IPS DF 6.9 (cell line): ENCODE data around the gene PARP12.

ENCODE experiments used
- DNase-seq: peaks from one replicate; pipeline ENCODE4 v3.0.0-alpha.2; 2013; ENCODE audit warnings: low read depth, low spot score
- H3K27ac ChIP-seq: one replicate; pipeline ENCODE4 v1.5.1; 2013; ENCODE audit warnings: low read length, control low read depth
- H3K27me3 ChIP-seq: 2 replicates; pipeline ENCODE4 v1.6.1; 2013; ENCODE audit warnings: mild to moderate bottlenecking, low read length; ENCODE audit not compliant: control insufficient read depth, insufficient read depth
- H3K36me3 ChIP-seq: 2 replicates; pipeline ENCODE4 v1.6.1; 2013; ENCODE audit warnings: low read length; ENCODE audit not compliant: control insufficient read depth, insufficient read depth
- H3K4me1 ChIP-seq: 2 replicates; pipeline ENCODE4 v1.6.1; 2013; ENCODE audit warnings: low read length; ENCODE audit not compliant: control insufficient read depth, insufficient read depth
- H3K4me3 ChIP-seq: 2 replicates; pipeline ENCODE4 v1.5.1; 2013; ENCODE audit warnings: mild to moderate bottlenecking, low read length
- H3K9me3 ChIP-seq: 2 replicates; pipeline ENCODE4 v1.6.1; 2013; ENCODE audit warnings: low read length, inconsistent platforms; ENCODE audit not compliant: control insufficient read depth, insufficient read depth
- WGBS: extraction: QIAGEN DNeasy Blood & Tissue Kit; methylation state at CpG from one replicate; pipeline ENCODE4 v1.1.7; 2013; ENCODE audit warnings: mixed read lengths, missing lambda C conversion rate; ENCODE audit not compliant: insufficient read length, insufficient coverage; 5-methylcytosine and 5-hydroxymethylcytosine counted together

PARP12 gene

DNA sequence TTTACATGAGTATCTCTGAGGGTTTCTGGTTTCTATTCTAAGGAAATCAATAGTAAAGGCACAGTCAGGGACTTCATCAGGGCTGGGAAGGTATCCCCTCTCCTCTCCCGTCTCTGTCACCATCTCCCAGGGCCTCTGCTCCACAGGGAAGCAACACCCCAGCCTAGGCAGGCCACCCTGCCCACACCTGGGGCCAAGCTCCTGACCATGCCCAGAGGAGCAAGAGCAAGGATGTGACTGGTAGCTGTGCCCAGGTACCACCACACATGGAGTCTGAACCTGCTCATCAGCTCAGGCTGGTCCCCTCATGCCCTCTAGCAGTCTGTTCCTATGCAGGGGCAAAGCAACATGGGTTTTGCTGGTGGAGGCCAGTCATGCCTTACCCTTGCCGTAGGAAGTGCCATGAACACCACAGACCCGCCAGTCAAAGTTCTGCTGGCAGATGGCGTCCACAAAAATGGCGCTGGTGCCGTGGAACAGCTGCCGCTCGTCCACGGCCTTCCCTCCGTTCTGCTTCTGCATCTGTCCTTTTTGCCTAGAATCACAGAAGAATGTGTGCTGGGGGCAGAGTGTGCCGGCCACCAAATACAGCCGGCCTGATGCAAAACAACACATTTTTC is 36.8 kb downstream of the PARP12 start:
- no peaks in the 10 kb centered on the region for H3K4me1 ChIP-seq
- no peaks in the 10 kb centered on the region for H3K36me3 ChIP-seq
- no peak for DNase-seq
- no CpG with 5 or more reads among the region's 12 CpGs for WGBS
- H3K4me3 ChIP-seq = no peak overlapping the region
- H3K27me3 ChIP-seq = no peaks in the 10 kb centered on the region
- no peak overlapping the region for H3K27ac ChIP-seq
- H3K9me3 ChIP-seq = no peaks in the 10 kb centered on the region

- no CpG with 5 or more reads among the region's 4 CpGs for WGBS
- DNase-seq = no peak
Observed at GRCh38 chr7:140025241-140025640, 37.5 kb downstream of the PARP12 start.

DNA sequence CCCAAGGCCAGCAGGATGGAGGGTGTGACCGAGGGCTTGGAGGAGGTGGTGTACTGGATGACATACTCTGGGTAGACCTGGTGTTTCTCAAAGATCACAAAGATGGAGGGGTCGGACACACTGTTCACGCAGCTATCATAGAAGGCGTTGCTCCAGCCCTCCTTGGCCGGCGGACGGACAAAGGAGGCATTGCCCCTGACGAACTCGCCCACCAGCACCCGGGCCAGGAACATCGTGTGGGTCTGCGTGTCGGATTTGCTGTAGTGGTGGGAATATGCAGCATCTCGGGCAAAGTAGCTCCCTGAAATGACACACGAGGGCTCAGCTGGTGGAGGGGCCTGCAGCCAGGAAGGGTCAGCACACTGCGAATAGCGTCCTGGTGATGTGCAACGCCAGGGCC is 38.2 kb downstream of the PARP12 start:
- Histone ChIP-seq H3K27me3 (no peaks in the 10 kb centered on the region), H3K36me3 (no peaks in the 10 kb centered on the region), H3K27ac (no peak overlapping the region), H3K9me3 (no peaks in the 10 kb centered on the region), H3K4me3 (no peak overlapping the region), H3K4me1 (no peaks in the 10 kb centered on the region)
- DNase-seq = no peak
- WGBS = no CpG with 5 or more reads among the region's 18 CpGs

More at GRCh38 chr7:140025241-140025640, 37.5 kb downstream of the PARP12 start:
- Histone ChIP-seq H3K36me3 (no peaks in the 10 kb centered on the region), H3K4me1 (no peaks in the 10 kb centered on the region), H3K9me3 (no peaks in the 10 kb centered on the region), H3K4me3 (no peak overlapping the region), H3K27me3 (no peaks in the 10 kb centered on the region), H3K27ac (no peak overlapping the region)

DNA sequence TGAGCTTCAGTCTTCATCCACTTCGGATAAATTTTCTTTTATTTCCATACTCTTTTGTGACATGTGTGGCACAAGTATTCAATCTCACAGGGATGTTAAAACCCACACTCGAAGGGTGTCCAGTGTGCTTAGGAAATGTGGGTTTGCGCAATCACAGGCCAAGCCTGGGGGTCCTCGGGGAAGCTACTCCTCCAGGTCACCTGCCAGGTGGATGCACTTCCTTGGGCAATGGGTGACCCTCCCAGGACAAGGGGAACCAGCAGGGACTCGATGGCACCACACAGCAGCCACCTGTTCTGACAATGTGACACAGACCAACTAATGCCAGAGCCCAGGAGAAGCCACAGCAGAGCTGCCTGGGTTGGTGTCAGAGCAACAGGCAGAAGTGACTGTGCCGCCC is 39.0 kb downstream of the PARP12 start:
- no peaks in the 10 kb centered on the region for H3K9me3 ChIP-seq

GRCh38 chr7:140022582-140023211 is 40.1 kb downstream of the PARP12 start:
- no CpG with 5 or more reads among the region's 7 CpGs for WGBS

More for the DNA sequence above, 39.0 kb downstream of the PARP12 start:
- no CpG with 5 or more reads among the region's 6 CpGs for WGBS
- Histone ChIP-seq H3K27ac (no peak overlapping the region), H3K27me3 (no peaks in the 10 kb centered on the region), H3K4me3 (no peak overlapping the region), H3K4me1 (no peaks in the 10 kb centered on the region), H3K36me3 (no peaks in the 10 kb centered on the region)
- DNase-seq = no peak

GRCh38 chr7:140021603-140022002 is 41.1 kb downstream of the PARP12 start:
- no peak overlapping the region for H3K27ac ChIP-seq
- no peak overlapping the region for H3K4me3 ChIP-seq
- no peaks in the 10 kb centered on the region for H3K36me3 ChIP-seq
- no peaks in the 10 kb centered on the region for H3K27me3 ChIP-seq
- no peaks in the 10 kb centered on the region for H3K4me1 ChIP-seq
- WGBS = no CpG with 5 or more reads among the region's 8 CpGs
- H3K9me3 ChIP-seq = no peaks in the 10 kb centered on the region
- DNase-seq = no peak

More at GRCh38 chr7:140022582-140023211, 40.1 kb downstream of the PARP12 start:
- DNase-seq = no peak
- Histone ChIP-seq H3K9me3 (no peaks in the 10 kb centered on the region), H3K27ac (no peak overlapping the region), H3K4me3 (no peak overlapping the region), H3K4me1 (no peaks in the 10 kb centered on the region), H3K36me3 (no peaks in the 10 kb centered on the region), H3K27me3 (no peaks in the 10 kb centered on the region)

GRCh38 chr7:140019606-140020005 is 43.1 kb downstream of the PARP12 start:
- DNase-seq = no peak
- Histone ChIP-seq H3K27ac (no peak overlapping the region), H3K9me3 (no peaks in the 10 kb centered on the region), H3K4me3 (no peak overlapping the region), H3K36me3 (no peaks in the 10 kb centered on the region), H3K4me1 (no peaks in the 10 kb centered on the region), H3K27me3 (no peaks in the 10 kb centered on the region)
- no CpG with 5 or more reads among the region's 3 CpGs for WGBS

GRCh38 chr7:140019172-140019571 is 43.6 kb downstream of the PARP12 start:
- Histone ChIP-seq H3K27ac (no peak overlapping the region), H3K4me3 (no peak overlapping the region), H3K9me3 (no peaks in the 10 kb centered on the region), H3K36me3 (no peaks in the 10 kb centered on the region), H3K4me1 (no peaks in the 10 kb centered on the region), H3K27me3 (no peaks in the 10 kb centered on the region)
- DNase-seq = no peak
- no CpG with 5 or more reads among the region's 11 CpGs for WGBS

DNA sequence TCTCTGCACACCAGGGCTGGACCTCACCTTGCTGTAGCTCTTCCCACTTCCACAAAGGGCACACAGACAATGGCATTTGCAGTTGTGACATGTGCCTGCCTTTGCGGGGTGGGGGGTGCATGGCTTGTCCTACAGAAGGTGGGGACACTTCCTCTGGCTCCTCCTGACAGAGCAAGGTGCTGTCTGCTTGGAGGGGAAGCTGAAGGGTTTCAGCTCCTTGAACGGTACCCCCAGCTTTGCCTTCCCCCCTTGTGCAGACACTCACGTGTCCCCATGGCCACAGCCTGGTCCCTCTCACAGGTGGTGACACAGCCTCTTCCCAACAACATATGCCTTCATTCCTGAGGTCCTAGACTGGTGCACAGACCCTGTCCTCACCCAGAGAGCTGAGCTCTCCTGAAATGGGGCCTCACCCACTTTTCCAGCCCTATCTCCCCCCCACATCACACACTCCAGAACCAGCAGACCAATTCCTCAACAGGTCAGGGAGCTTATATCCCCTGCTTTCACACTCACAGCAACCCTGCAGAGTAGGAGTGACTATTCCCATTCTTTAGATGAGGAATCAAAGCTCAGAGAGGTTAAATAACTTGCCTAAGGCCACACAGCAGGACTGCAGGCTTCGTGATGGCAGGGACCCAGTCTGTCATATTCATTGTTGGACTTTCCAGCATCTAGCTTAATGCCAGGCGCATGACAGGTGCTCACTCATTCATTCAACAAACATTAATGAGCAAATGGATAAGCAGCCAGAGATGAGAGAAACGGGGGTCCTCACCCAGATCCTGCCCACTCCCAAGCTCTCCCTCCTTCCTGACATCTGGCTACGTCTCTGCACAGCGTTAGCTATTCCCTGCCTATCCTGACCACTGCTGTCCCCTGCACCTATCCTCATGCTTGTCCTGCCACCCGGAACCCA is 44.4 kb downstream of the PARP12 start:
- H3K4me1 ChIP-seq = no peaks in the 10 kb centered on the region
- no peak overlapping the region for H3K27ac ChIP-seq
- no peaks in the 10 kb centered on the region for H3K9me3 ChIP-seq
- no peak for DNase-seq
- no CpG with 5 or more reads among the region's 9 CpGs for WGBS
- no peaks in the 10 kb centered on the region for H3K36me3 ChIP-seq
- no peaks in the 10 kb centered on the region for H3K27me3 ChIP-seq
- H3K4me3 ChIP-seq = no peak overlapping the region

DNA sequence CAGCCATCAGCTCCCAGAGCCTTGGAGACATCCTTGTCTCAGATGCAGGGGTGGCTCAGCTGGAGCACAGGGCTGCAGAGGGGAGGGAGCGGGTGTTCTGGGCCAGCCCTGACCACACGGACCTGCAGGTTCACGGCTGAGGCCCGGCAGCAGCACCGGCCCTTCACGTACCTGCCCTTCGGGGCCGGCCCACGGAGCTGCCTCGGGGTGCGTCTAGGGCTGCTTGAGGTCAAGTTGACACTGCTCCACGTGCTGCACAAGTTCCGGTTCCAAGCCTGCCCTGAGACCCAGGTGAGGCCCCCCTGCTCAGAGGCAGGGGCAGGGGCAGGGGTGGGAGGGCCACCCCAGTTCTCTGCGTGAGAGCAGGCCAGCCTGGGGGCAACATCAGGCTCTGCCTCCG is 45.2 kb downstream of the PARP12 start:
- Histone ChIP-seq H3K27me3 (no peaks in the 10 kb centered on the region), H3K27ac (no peak overlapping the region), H3K9me3 (no peaks in the 10 kb centered on the region), H3K4me3 (no peak overlapping the region), H3K4me1 (no peaks in the 10 kb centered on the region), H3K36me3 (no peaks in the 10 kb centered on the region)
- no CpG with 5 or more reads among the region's 15 CpGs for WGBS
- DNase-seq = no peak
